ENCODE measurements around the gene LCN10. TPM values are rescaled to one million over a fixed set of nuclear protein-coding genes. Genes with fewer than 3 reads are reported as not detected.
A peak's percentile ranks its signal among the peaks of the same experiment; 100 is the strongest.

LCN10 gene
- total and polyA plus RNA-seq, 2 of the 13 experiments (the other 11 are each of a cell fraction or from before 2014, with no cell fraction given) = 0.53 to 0.61 TPM

GRCh38 chr9:136692185-136693134 lies 50.3 kb downstream of the LCN10 start:
- Histone ChIP-seq H3K4me1 (ENCODE audit: insufficient read depth, low read length) (peaks cover 66% of the 10 kb centered on the region), H3K27me3 (ENCODE audit: control insufficient read depth in 1 of 2, insufficient read depth in 2 of 2, low read length in 2 of 2) (peaks cover 21 to 69% of the 10 kb centered on the region in 2 experiments), H4K20me1 (ENCODE audit: insufficient read depth, low read length) (no peaks in the 10 kb centered on the region), H3K9ac (ENCODE audit: insufficient read depth, low read depth, low read length) (no peak overlapping the region), H3K36me3 (replicated peaks in 1 of 2; ENCODE audit: control insufficient read depth in 1 of 2, insufficient read depth in 2 of 2, low read length in 2 of 2) (no peaks in the 10 kb centered on the region), H3K79me2 (ENCODE audit: insufficient read depth, low read length) (no peaks in the 10 kb centered on the region), H3K4me2 (ENCODE audit: low read depth, low read length) (peak overlapping the region; percentile 62; the same call in 1 of the 2 replicates), H2AFZ (ENCODE audit: low read length) (no peak overlapping the region), H3K27ac (ENCODE audit: extremely low read length, insufficient read depth, low read length) (no peak overlapping the region), H3K4me3 (replicated peaks in 1 of 3; ENCODE audit: insufficient read depth in 1 of 3, low read depth in 2 of 3, low read length in 3 of 3) (peak overlapping the region in 1 of 3 experiments; percentile 34; a peak in 1 of 6 replicates), H3K9me3 (ENCODE audit: low read length) (no peaks in the 10 kb centered on the region)
- intact Hi-C loops (cut with micrococcal nuclease; ENCODE audit: unreplicated experiment) = loop anchor here (5.0 kb wide), 1 partner anchor 45 kb away; no protein-coding TSS in a partner anchor
- CTCF ChIA-PET (ENCODE audit: low intra/inter-chr PET ratio, low total read pairs) = no interaction called here
- WGBS (ENCODE audit: low lambda C conversion rate) = 49% methylated on average over 9 of the region's 46 CpGs
- in situ Hi-C loops (cut with HindIII; ENCODE audit: extremely low pct_ligation_motif_present, low pct_unique_long_range_greater_than_20kb) = no loop called here
- ATAC-seq (no peak), FAIRE-seq (no peak), DNase-seq (ENCODE audit: low spot score) (no peak)
- TF ChIP-seq ZNF10 (CRISPR knock-in tag; IDR thresholded peaks at IDR 0.05; ENCODE audit: borderline replicate concordance, low read depth) = no peak
- 0 out of 2 replicates have a peak, but pooled peaks have one; percentile 9 for TF ChIP-seq ARID4A (CRISPR knock-in tag; IDR thresholded peaks at IDR 0.05; ENCODE audit: borderline replicate concordance)
- no TSS peak for BruUV-seq (replicated peaks)
- POLR2A ChIA-PET = no interaction called here
